Endothelial cell of hepatic sinusoid (primary cell): ENCODE results near the gene HOXC10.

Experiments used
- in situ Hi-C: cut with HindIII; loops from 2 replicates; pipeline ENCODE4 v1.10.0; 2017; ENCODE audit warnings: low sequenced_read_pairs

HOXC10 gene

DNA sequence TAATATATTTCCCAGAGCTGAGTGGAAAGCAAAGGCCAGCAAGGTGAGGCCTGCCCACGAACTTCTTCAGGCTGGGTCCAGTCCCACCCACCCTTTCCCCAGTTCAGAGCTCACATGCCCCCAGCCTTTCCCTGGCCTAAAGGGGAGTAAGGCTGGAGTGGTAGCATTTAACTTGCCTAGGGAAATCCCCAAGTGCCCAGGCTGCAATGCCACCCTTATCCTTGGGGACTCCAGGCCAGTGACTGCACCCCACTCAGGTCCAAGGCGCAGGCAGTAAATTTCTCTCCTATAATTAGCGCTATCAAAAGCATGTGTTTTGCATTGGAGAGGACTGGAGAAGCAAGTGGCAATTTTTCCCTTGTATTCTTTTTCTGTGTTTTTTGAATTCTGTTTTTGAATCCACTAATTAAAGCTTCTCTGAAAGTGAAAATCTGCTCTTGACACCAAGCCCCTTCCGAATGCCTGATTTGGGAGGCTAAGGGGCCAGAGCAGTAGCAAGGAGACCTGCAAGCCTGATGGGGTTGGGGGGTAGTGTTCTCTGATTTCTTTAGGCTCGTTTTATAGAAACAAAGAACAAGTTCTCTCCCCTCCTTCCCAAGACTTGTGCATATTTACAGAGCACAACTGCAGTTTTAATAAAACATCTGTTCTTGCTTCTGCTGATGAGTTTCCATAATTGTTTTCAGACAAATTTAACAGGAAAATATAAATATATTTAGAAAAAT lies 39.8 kb downstream of the HOXC10 start:
- in situ Hi-C loops = no loop called here

DNA sequence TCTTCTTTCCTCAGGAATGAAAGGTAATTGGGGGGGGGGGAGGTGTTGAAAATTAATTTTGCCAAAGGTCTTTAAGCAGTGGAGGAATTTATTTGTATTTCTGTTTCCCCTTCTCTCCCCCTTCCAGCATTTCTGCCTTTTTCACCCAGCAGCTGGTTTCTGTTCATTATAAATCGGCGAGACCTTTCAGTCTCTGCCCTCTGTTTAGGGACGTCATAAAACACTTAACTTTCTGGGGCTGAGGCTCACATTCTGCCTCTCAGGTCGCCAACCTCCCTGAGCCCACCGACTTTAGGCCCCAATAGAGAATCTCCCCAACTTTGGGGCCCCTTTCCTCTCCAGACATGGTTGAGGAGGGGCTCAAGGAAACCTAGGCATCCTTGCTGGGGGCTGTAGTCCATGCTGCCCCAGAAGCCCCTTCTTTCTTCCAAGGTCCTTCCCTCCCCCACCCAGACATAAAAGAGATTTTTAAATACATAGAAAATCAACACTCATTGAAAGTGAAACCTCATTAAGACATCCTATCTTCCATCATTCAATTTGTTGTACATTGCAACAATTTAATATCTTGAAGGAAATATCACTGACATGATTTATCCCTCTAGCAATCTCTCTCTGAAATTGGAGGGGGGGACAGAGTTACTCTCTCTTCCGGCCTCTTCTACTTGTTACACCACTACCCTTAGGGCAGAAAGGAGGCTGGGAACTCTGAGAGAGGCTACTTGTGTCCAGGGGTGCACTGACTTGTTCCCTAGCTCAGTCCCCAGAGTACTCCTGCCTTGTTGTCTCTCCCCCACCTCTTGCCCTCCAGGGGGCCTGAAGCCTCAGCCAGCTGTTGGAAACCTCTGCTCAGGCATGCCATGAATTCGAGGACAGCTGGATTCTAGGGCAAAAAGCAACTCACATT lies 40.8 kb downstream of the HOXC10 start:
- in situ Hi-C loops = no loop called here

DNA sequence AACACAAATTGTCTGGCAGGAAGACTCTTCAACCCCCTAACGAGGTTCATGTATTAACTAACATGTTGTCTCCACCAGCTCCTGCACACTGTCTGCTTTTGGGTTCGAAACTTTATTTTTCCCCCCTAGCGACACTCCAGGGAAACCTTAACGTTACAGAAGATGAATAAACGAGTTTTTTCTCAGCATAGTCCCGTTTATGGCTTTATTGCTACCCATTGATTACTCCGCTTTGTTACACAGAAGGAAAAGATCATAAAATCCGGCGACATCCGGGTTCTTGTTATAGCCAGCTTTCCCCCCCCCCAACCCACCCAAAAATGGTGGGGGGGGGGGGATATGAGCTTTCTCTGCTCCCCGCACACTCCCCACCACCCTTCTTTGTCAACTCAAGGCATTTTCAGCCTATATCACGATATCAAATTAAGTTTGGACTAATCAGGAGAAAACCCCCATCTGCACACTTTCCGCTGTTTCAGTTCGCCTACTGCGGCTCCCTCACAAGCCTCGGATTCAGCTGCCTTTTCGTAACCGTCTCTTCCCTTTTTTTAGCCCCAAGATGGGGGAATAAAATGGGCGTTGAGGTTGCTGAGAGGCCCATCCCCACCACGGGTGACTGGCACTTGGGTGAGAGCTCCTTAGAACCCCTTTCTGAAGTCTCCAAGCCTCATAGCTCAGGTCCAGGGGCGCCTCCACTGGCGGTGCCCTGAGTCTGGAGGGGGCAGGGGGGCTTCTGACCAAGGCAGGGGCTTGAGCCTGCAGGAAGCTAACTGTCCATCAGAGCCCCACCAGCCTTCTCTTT lies 41.9 kb downstream of the HOXC10 start:
- in situ Hi-C loops = no loop called here

DNA sequence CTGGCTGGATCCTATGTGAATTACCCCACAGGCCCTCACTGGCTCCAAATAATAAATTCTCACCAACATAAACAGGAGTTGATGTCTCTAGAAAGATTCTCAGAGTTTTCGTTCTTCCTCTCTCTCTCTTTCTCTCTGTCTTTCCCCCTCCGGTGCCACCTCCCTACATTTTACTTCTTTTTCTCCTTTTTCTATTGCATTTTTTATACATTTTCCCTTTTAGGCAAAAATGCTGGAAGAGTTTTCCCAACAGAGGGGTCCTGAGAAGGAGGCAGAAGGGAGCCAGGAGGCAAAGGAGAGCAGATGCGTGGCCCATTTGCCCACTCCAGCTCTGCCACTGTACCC lies 42.5 kb downstream of the HOXC10 start:
- in situ Hi-C loops = no loop called here

DNA sequence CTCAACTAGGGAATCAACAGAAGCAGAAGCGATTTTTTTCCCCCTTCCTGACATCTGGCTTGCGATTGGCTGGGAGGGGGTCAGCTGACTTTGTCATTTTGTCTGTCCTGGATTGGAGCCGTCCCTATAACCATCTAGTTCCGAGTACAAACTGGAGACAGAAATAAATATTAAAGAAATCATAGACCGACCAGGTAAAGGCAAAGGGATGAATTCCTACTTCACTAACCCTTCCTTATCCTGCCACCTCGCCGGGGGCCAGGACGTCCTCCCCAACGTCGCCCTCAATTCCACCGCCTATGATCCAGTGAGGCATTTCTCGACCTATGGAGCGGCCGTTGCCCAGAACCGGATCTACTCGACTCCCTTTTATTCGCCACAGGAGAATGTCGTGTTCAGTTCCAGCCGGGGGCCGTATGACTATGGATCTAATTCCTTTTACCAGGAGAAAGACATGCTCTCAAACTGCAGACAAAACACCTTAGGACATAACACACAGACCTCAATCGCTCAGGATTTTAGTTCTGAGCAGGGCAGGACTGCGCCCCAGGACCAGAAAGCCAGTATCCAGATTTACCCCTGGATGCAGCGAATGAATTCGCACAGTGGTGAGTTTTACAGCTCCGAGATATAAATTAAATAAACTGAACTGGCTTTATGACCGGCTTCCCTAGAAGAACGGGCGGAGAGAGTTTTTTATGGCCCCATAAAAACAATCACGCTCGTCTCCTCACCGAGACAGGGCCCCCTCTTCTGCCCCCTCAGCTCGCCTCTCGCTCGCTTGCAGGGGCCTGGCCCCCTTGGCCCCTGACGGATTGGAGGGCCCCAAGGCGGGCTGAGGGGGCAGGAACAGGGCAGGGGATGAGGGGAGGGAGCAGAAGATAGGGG lies 43.6 kb downstream of the HOXC10 start, which contains the start of gene HOXC6:
HOXC6 (plus strand) TSS at position 127 of the 888 bp plus-strand sequence; CDS start at position 209, 82 bp downstream.
- in situ Hi-C loops = no loop called here

DNA sequence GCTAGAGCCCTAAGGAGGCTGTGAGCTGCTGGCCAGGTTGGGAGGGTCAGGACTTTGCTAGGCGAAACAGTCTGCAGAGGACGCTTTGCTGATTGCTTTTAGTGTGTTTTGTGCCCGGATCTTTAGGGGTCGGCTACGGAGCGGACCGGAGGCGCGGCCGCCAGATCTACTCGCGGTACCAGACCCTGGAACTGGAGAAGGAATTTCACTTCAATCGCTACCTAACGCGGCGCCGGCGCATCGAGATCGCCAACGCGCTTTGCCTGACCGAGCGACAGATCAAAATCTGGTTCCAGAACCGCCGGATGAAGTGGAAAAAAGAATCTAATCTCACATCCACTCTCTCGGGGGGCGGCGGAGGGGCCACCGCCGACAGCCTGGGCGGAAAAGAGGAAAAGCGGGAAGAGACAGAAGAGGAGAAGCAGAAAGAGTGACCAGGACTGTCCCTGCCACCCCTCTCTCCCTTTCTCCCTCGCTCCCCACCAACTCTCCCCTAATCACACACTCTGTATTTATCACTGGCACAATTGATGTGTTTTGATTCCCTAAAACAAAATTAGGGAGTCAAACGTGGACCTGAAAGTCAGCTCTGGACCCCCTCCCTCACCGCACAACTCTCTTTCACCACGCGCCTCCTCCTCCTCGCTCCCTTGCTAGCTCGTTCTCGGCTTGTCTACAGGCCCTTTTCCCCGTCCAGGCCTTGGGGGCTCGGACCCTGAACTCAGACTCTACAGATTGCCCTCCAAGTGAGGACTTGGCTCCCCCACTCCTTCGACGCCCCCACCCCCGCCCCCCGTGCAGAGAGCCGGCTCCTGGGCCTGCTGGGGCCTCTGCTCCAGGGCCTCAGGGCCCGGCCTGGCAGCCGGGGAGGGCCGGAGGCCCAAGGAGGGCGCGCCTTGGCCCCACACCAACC lies 44.8 kb downstream of the HOXC10 start:
- in situ Hi-C loops = no loop called here

DNA sequence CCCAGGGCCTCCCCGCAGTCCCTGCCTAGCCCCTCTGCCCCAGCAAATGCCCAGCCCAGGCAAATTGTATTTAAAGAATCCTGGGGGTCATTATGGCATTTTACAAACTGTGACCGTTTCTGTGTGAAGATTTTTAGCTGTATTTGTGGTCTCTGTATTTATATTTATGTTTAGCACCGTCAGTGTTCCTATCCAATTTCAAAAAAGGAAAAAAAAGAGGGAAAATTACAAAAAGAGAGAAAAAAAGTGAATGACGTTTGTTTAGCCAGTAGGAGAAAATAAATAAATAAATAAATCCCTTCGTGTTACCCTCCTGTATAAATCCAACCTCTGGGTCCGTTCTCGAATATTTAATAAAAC lies 45.5 kb downstream of the HOXC10 start:
- in situ Hi-C loops = no loop called here

DNA sequence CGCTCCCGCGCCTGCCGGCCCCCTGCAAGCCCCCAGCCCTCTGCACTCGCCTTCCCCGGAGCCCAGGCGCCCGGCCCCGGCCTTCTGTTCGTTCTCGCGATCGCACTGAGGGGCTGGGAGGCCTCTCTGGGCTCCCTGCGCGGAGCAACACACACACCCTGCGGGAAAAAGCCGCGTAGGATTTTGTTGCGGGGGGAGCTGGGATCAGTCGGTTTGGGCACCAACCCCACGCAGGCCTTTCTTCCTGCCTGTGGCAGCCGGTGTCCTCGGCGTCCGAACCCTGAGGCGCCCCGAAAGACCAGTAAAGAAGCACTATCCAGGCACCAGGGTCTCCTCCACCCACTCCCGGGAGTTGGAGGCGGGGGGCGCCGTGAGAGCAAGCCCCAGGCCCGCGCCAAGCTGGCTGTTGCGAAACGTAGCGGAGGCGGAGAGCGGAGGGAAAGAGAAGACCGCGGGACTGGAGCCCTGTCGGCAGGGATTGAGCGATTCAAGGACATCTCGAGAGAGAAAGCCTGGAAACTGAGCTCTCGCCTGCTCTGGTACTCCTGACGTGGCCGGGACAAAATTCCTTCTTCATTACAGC lies 46.0 kb downstream of the HOXC10 start:
- in situ Hi-C loops = no loop called here

DNA sequence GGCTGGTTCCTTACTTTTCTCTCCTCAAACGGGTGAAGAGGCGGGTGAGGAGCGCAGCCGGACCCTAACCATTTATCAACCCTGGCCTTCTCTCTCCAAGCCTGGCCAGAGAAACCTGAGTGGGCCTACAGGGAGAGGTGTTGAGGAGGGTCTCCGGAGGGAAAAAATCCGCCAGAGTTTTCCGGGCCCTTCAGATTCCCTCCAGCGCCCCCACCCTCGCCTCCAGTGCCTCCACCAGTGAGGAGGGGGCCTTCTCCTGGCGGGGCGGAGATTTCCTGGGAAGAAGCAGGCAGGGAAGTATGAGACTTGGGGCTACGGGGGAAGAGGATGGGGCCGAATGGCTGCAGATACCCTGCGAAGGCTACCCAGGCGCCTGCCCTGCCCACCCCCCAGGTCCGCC lies 46.5 kb downstream of the HOXC10 start:
- in situ Hi-C loops = no loop called here

DNA sequence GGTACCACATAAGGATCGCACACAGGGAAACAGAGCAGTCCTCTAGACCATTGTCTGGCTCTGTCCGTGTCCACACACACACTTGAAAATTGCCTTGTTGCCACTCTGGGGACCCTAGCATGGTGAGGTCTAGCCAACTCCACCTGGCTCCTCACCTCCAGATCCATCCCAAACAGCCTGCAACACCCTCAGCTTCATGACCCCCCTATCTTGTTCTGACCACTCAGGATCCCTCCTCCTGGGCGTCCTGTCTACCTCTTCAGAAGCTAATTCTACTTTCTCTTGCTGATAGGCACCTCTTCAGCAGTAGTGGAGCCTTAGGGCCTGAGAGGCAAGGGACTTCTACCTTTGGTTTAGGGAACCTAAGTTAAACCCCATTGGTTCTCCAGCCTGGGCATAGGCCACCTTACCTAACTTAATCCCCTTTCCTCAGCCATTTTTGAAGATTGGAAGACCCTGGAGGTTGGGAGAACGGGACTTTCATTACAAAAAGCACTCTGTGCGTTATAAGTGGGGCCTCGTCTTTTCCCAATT lies 47.2 kb downstream of the HOXC10 start:
- in situ Hi-C loops = no loop called here

DNA sequence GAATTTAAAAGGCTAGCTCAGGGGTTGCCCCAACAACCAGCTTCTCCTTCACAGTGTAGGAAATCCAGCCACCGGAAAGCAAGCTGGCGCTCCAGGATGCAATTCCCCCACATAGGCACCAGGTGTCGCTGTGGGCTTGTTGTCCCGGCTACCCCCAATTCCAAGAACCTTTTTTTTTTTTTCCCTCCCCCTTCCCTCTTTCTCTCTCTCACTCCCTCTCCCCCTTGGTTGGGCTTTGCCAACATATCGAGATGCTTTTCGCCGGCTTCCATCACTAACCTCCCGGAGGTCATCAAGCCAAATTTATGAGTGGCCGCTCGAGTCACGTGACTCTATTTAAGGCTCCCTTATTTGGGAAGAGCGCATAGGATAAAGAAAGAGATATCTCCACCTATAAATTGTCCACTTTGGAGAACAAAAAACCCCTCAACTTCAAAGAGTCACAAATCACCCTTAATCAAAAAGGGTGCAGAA lies 47.7 kb downstream of the HOXC10 start, which contains the start of gene HOXC5:
HOXC5 (plus strand) TSS at position 424 of the 474 bp plus-strand sequence. CDS start 73 bp downstream, outside the sequence.
- in situ Hi-C loops = no loop called here

DNA sequence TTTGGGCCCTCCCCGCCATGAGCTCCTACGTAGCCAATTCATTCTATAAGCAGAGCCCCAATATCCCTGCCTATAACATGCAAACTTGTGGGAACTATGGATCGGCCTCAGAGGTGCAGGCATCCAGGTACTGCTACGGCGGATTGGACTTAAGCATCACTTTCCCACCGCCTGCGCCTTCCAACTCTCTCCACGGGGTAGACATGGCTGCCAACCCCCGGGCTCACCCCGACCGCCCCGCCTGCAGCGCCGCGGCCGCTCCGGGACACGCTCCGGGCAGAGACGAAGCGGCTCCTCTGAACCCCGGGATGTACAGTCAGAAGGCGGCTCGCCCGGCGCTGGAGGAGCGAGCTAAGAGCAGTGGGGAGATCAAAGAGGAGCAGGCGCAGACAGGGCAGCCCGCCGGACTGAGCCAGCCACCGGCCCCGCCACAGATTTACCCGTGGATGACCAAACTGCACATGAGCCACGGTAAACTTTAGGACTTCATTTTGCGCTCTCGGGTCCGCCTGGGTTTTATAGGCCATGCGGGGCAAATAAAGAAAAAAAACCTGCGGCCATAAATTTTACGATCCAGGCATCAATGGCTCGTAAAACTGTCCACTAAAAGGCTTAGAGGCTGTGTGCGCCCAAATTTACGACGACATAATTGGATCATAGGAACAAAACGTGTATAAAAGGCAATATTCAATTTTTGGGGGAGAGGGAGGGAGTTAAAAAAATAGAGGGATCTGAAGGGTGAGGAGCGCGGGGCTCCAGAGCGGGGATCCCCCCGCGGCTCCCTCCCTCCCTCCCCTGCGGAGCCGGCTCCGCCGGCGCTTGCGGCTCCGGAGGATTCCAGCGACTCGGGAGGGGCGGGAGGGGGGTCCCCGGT lies 48.4 kb downstream of the HOXC10 start:
- in situ Hi-C loops = no loop called here

DNA sequence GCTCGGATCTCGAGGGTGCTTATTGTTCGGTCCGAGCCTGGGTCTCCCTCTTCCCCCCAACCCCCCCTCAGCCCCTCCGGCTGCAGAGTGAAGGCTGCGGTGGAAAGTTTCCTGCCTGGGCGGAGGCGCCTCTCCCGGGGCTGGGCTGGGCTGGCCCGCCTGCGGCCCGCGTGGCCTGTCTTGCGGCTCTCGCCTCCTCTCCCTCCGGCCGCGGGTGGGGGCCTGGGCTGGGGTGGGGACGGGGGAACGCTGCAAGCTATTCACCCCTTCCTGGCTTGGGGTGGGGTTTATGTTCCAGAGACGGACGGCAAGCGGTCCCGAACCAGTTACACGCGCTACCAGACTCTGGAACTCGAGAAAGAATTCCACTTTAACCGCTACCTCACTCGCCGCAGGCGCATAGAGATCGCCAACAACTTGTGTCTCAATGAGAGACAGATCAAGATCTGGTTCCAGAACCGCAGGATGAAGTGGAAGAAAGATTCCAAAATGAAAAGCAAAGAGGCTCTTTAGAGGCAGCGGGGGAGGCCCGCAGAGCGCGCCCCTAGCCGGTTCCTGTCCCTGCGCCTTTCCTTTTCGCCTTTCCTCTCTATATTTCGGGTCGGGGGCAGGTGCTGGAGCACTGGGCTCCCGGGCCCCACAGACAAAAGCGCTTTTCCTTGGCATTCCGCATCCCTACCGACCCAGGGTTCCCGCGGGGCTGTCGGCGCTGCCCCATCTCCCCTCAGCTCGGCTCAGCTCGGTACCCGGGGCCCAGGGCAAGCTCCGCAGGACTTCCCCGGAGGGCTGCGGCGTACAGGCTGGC lies 49.2 kb downstream of the HOXC10 start:
- in situ Hi-C loops = no loop called here

DNA sequence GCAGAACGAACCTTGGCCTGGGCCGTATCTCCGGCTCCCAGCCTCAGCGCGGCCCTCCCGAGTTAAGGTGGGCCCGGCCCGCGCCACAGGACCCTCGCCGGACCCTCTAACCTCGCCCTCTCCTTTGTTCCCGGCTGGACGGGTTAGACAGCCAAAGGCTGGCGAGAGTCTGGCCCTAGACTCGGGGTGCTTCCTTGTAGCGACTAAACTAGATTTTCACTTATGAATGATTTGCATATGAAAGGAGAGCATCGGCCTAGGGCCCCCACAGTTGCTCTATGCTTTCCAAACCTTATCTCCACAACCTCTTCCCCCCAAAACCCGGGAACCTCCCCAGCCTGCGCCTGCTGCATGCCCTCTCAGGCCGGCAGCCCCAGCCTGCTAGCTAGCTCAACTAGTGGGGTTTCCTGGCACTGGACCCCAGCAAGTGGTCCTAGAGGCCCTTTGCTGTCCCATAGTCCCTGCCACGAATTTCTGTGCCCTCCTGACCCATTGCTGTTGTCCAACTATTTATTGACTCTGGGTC lies 49.9 kb downstream of the HOXC10 start:
- in situ Hi-C loops = no loop called here

DNA sequence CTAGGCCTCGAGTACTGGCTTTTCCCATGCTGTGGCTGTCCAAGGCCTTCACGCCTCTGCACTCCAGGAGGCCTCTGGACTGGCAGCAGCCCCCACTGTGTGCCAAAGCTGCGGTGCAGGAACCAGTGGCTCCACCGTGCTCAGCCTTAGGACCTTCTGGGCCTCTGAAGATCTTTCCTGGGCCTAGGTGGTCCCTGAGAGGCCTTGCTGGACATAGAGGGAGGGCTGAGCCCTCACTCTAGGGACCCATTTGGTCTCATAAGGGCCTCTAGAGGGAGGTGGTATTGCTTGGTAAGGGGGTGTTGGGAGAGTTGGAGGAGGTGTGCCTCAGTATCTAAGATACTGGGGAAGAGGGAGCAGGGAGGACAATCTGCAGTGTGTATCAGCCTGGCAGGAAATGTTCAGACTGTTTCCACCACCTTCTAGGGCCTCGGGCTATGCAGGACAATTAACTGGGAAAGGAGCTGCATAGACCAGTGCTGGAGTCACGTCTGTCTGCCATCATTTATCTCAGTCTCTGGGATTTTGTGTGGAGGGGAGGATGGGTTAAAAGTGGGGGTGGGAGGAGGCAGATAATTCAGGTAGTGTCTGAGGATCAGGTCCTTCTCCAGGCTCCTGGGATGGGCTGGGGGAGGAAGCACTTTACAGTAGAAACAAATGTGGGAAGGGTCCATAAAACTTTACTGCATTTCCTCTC lies 50.8 kb downstream of the HOXC10 start:
- in situ Hi-C loops = no loop called here
